Loucy (cell line): Measurements from ENCODE around the gene CGB2.

Source experiments
- H2AFZ ChIP-seq: fragments of 200-600 bp; sonication (generic); 2 replicates; pipeline ENCODE4 v1.6.0; 2016; ENCODE audit warnings: antibody characterized with exemption, mild to moderate bottlenecking, low read length, moderate library complexity
- H3F3A ChIP-seq: fragments of 200-600 bp; 2 replicates; pipeline ENCODE4 v1.6.0; 2016; ENCODE audit warnings: antibody characterized with exemption, low read depth, mild to moderate bottlenecking
- H3K27me3 ChIP-seq: fragments of 200-600 bp; sonication (generic); 2 replicates; pipeline ENCODE4 v1.6.1; 2014; ENCODE audit warnings: low read length, mild to moderate bottlenecking; ENCODE audit not compliant: insufficient read depth, poor library complexity, severe bottlenecking
- H3K36me3 ChIP-seq: fragments of 200-600 bp; sonication (generic); 2 replicates; pipeline ENCODE4 v1.6.1; 2016; ENCODE audit warnings: low read length; ENCODE audit not compliant: insufficient read depth
- H3K4me1 ChIP-seq: fragments of 200-600 bp; sonication (generic); 2 replicates; pipeline ENCODE4 v1.5.1; 2014; ENCODE audit warnings: low read length, mild to moderate bottlenecking; ENCODE audit not compliant: insufficient read depth, poor library complexity, severe bottlenecking
- H3K4me2 ChIP-seq: fragments of 200-600 bp; sonication (generic); 2 replicates; pipeline ENCODE4 v1.6.0; 2014; ENCODE audit warnings: antibody characterized with exemption, low read length, low read depth, mild to moderate bottlenecking; ENCODE audit not compliant: poor library complexity, severe bottlenecking
- H3K4me3 ChIP-seq: fragments of 200-600 bp; sonication (generic); 2 replicates; pipeline ENCODE4 v1.5.1; 2014; ENCODE audit warnings: low read length, mild to moderate bottlenecking, mixed read lengths; ENCODE audit not compliant: poor library complexity, severe bottlenecking
- H3K79me2 ChIP-seq: fragments of 200-600 bp; sonication (generic); 2 replicates; pipeline ENCODE4 v1.6.1; 2014; ENCODE audit warnings: low read length; ENCODE audit not compliant: insufficient read depth
- H3K9ac ChIP-seq: fragments of 200-600 bp; sonication (generic); 2 replicates; pipeline ENCODE4 v1.6.0; 2014; ENCODE audit warnings: mild to moderate bottlenecking, low read depth, low read length, moderate library complexity; ENCODE audit not compliant: poor library complexity, severe bottlenecking
- H3K9me2 ChIP-seq: fragments of 200-600 bp; sonication (generic); replicated peaks from 2 replicates; pipeline ENCODE4 v1.6.1; 2016; ENCODE audit warnings: low read depth, low read length, mixed read lengths
- H3K9me3 ChIP-seq: fragments of 200-600 bp; sonication (generic); 2 replicates; pipeline ENCODE4 v1.6.1; 2014; ENCODE audit warnings: mild to moderate bottlenecking, antibody characterized with exemption, low read length, low read depth; ENCODE audit not compliant: insufficient read depth
- H4K20me1 ChIP-seq: fragments of 200-600 bp; sonication (generic); 2 replicates; pipeline ENCODE4 v1.6.0; 2014; ENCODE audit warnings: antibody characterized with exemption, low read length, mild to moderate bottlenecking; ENCODE audit not compliant: insufficient read depth, poor library complexity, severe bottlenecking
- CTCF ChIP-seq: fragments of 200-600 bp; sonication (generic); conservative IDR thresholded peaks from 2 replicates; pipeline ENCODE4 v1.5.1; 2014; ENCODE audit warnings: mild to moderate bottlenecking, antibody characterized with exemption, low read length
- EZH2phosphoT487 ChIP-seq: fragments of 200-600 bp; IDR thresholded peaks from 2 replicates; pipeline ENCODE4 v1.6.1; 2018; ENCODE audit warnings: antibody characterized with exemption, mild to moderate bottlenecking, moderate library complexity, borderline replicate concordance

The CGB2 gene

GRCh38 chr19:48986211-48986610, 45.5 kb upstream of the CGB2 start:
- Histone ChIP-seq H3K9ac (no peak overlapping the region), H3K36me3 (no peaks in the 10 kb centered on the region; the same call in 1 of the 2 replicates), H2AFZ (no peak overlapping the region), H3K27me3 (no peaks in the 10 kb centered on the region), H3F3A (no peaks in the 10 kb centered on the region), H4K20me1 (peaks cover 3% of the 10 kb centered on the region), H3K79me2 (peaks cover 13% of the 10 kb centered on the region; the same call in 1 of the 2 replicates), H3K4me2 (no peak overlapping the region), H3K4me3 (no peak overlapping the region), H3K4me1 (peaks cover 3% of the 10 kb centered on the region), H3K9me3 (no peaks in the 10 kb centered on the region), H3K9me2 (no peaks in the 10 kb centered on the region)
- no peak for TF ChIP-seq EZH2phosphoT487
- TF ChIP-seq CTCF = no peak

GRCh38 chr19:48987323-48987722, 44.4 kb upstream of the CGB2 start:
- no peaks in the 10 kb centered on the region for H3K9me3 ChIP-seq
- no peak overlapping the region for H3K4me2 ChIP-seq
- no peak overlapping the region for H2AFZ ChIP-seq
- H3K4me1 ChIP-seq = peaks cover 11% of the 10 kb centered on the region
- TF ChIP-seq EZH2phosphoT487 = no peak
- peak; percentile 16; the same call in 1 of the 2 replicates for TF ChIP-seq CTCF
- H3K9ac ChIP-seq = no peak overlapping the region
- no peaks in the 10 kb centered on the region; the same call in 1 of the 2 replicates for H3K36me3 ChIP-seq
- no peaks in the 10 kb centered on the region for H3K9me2 ChIP-seq
- H4K20me1 ChIP-seq = peaks cover 7% of the 10 kb centered on the region
- no peaks in the 10 kb centered on the region for H3K27me3 ChIP-seq
- peaks cover 24% of the 10 kb centered on the region for H3K79me2 ChIP-seq
- no peaks in the 10 kb centered on the region for H3F3A ChIP-seq
- no peak overlapping the region for H3K4me3 ChIP-seq

GRCh38 chr19:48988286-48988685, 43.4 kb upstream of the CGB2 start:
- Histone ChIP-seq H3K9me3 (no peaks in the 10 kb centered on the region), H4K20me1 (peaks cover 7% of the 10 kb centered on the region), H3K4me2 (no peak overlapping the region), H3K27me3 (no peaks in the 10 kb centered on the region), H2AFZ (no peak overlapping the region), H3K36me3 (no peaks in the 10 kb centered on the region; the same call in 1 of the 2 replicates), H3K9ac (no peak overlapping the region), H3K79me2 (peaks cover 31% of the 10 kb centered on the region), H3K4me1 (peaks cover 11% of the 10 kb centered on the region), H3K9me2 (no peaks in the 10 kb centered on the region), H3F3A (no peaks in the 10 kb centered on the region), H3K4me3 (no peak overlapping the region)
- TF ChIP-seq CTCF (no peak), EZH2phosphoT487 (no peak)
